ENCODE measurements around the gene PCDH8.

The PCDH8 gene

DNA sequence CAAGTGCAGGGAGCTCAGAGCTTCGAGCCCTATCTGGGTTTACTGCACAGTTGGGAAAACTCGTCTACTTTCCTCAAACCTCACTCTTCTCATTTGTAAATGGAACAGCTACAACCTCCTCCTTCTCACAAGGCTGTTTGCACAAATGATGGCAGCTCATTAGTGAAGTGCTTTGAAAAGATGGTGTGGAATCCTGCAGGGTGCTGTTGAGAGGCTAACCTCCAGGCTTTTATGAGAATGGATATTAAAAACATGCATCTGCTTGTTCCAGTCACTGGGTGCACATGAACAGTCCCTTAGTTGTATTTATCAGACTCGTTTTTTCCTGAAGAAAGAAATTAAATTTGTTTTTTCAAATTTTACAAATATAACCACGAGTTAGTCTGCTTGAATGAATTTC lies 36.6 kb downstream of the PCDH8 start:
- H3K18ac ChIP-seq (ENCODE audit: low read length): no peak overlapping the region
- H2BK12ac ChIP-seq (ENCODE audit: low read length): no peak overlapping the region
- H3K36me3 ChIP-seq (ENCODE audit: control insufficient read depth in 1 of 2, insufficient read depth in 2 of 2, low read length in 2 of 2): no peaks in the 10 kb centered on the region
- H3K23ac ChIP-seq (ENCODE audit: low read length): no peak overlapping the region
- H2AK5ac ChIP-seq (ENCODE audit: low read length): no peak overlapping the region
- no peaks in the 10 kb centered on the region for H3K79me2 ChIP-seq (ENCODE audit: control insufficient read depth, insufficient read depth, low read length, poor library complexity)
- no peak overlapping the region for H4K12ac ChIP-seq (ENCODE audit: low read depth, low read length)
- no peaks in the 10 kb centered on the region for H3K79me1 ChIP-seq (ENCODE audit: low read length)
- H2BK5ac ChIP-seq (ENCODE audit: low read depth, low read length, poor library complexity): no peak overlapping the region
- H4K8ac ChIP-seq (ENCODE audit: low read depth, low read length): no peak overlapping the region
- no peak overlapping the region for H3K27ac ChIP-seq (ENCODE audit: low read depth, low read length)
- no peak overlapping the region for H3K4me2 ChIP-seq (ENCODE audit: low read length)
- no peak overlapping the region for H3K14ac ChIP-seq (ENCODE audit: low read length)
- no peak overlapping the region for H4K91ac ChIP-seq (ENCODE audit: low read depth, low read length)
- no peak for DNase-seq
- no peak overlapping the region for H2AFZ ChIP-seq (ENCODE audit: insufficient read depth, low read length, poor library complexity)
- H3K4ac ChIP-seq (ENCODE audit: low read depth, low read length): no peak overlapping the region
- H2BK120ac ChIP-seq (ENCODE audit: insufficient read depth, low read length, poor library complexity): no peak overlapping the region
- no peaks in the 10 kb centered on the region for H3K9me3 ChIP-seq (ENCODE audit: insufficient read depth, low read depth, low read length)
- H3K27me3 ChIP-seq (ENCODE audit: insufficient read depth, low read length): no peaks in the 10 kb centered on the region
- H3K4me1 ChIP-seq (ENCODE audit: control insufficient read depth in 1 of 2, insufficient read depth in 2 of 2, low read length in 2 of 2): no peaks in the 10 kb centered on the region
- no peak overlapping the region for H3K4me3 ChIP-seq (ENCODE audit: low read depth, low read length)
- WGBS (ENCODE audit: extremely low coverage, insufficient coverage, insufficient read length): no CpG with 5 or more reads among the region's 4 CpGs
- H3K9ac ChIP-seq (ENCODE audit: low read length): no peak overlapping the region

- no CpG with 5 or more reads among the region's 3 CpGs for WGBS (ENCODE audit: extremely low coverage, insufficient coverage, insufficient read length)
- no peak overlapping the region for H4K91ac ChIP-seq (ENCODE audit: low read depth, low read length)
- no peak overlapping the region for H2BK120ac ChIP-seq (ENCODE audit: insufficient read depth, low read length, poor library complexity)
- no peaks in the 10 kb centered on the region for H3K79me2 ChIP-seq (ENCODE audit: control insufficient read depth, insufficient read depth, low read length, poor library complexity)
- no peak for DNase-seq
- no peak overlapping the region for H2BK12ac ChIP-seq (ENCODE audit: low read length)
- H3K23ac ChIP-seq (ENCODE audit: low read length): no peak overlapping the region
- H3K4ac ChIP-seq (ENCODE audit: low read depth, low read length): no peak overlapping the region
- H3K9me3 ChIP-seq (ENCODE audit: insufficient read depth, low read depth, low read length): no peaks in the 10 kb centered on the region
- no peak overlapping the region for H4K12ac ChIP-seq (ENCODE audit: low read depth, low read length)
- H2BK5ac ChIP-seq (ENCODE audit: low read depth, low read length, poor library complexity): no peak overlapping the region
- no peak overlapping the region for H3K9ac ChIP-seq (ENCODE audit: low read length)
- no peaks in the 10 kb centered on the region for H3K79me1 ChIP-seq (ENCODE audit: low read length)
- H3K4me1 ChIP-seq (ENCODE audit: control insufficient read depth in 1 of 2, insufficient read depth in 2 of 2, low read length in 2 of 2): no peaks in the 10 kb centered on the region
- no peak overlapping the region for H3K4me2 ChIP-seq (ENCODE audit: low read length)
- H4K8ac ChIP-seq (ENCODE audit: low read depth, low read length): no peak overlapping the region
- H2AK5ac ChIP-seq (ENCODE audit: low read length): no peak overlapping the region
- H2AFZ ChIP-seq (ENCODE audit: insufficient read depth, low read length, poor library complexity): no peak overlapping the region
- no peak overlapping the region for H3K4me3 ChIP-seq (ENCODE audit: low read depth, low read length)
- H3K27ac ChIP-seq (ENCODE audit: low read depth, low read length): no peak overlapping the region
- H3K14ac ChIP-seq (ENCODE audit: low read length): no peak overlapping the region
- H3K18ac ChIP-seq (ENCODE audit: low read length): no peak overlapping the region
- no peaks in the 10 kb centered on the region for H3K36me3 ChIP-seq (ENCODE audit: control insufficient read depth in 1 of 2, insufficient read depth in 2 of 2, low read length in 2 of 2)
- H3K27me3 ChIP-seq (ENCODE audit: insufficient read depth, low read length): no peaks in the 10 kb centered on the region
These were observed 37.9 kb downstream of the PCDH8 start for GRCh38 chr13:52810526-52810925.

DNA sequence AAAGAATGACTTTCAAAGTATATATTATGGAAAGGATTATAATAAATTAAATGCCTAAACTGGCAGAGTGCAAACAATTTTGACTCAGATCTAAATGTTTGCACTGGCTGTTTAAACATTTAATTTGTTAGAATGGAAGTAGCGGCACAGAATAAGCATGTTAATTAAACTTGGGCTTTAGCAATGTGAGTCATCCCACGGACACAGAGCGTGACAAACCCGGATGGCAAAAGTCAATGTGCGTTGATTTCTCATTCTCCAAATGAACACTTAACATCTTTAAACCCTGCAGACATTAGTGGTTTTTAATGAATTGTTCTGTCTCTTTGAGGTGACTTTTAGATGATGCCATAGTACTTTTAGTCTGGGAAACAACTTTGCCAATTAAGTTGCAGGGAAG lies 38.4 kb downstream of the PCDH8 start:
- H4K91ac ChIP-seq (ENCODE audit: low read depth, low read length): no peak overlapping the region
- H2AFZ ChIP-seq (ENCODE audit: insufficient read depth, low read length, poor library complexity): no peak overlapping the region
- H3K27me3 ChIP-seq (ENCODE audit: insufficient read depth, low read length): no peaks in the 10 kb centered on the region
- H3K4me1 ChIP-seq (ENCODE audit: control insufficient read depth in 1 of 2, insufficient read depth in 2 of 2, low read length in 2 of 2): no peaks in the 10 kb centered on the region
- no peaks in the 10 kb centered on the region for H3K79me2 ChIP-seq (ENCODE audit: control insufficient read depth, insufficient read depth, low read length, poor library complexity)
- no peak for DNase-seq
- no peak overlapping the region for H3K18ac ChIP-seq (ENCODE audit: low read length)
- no peak overlapping the region for H3K9ac ChIP-seq (ENCODE audit: low read length)
- H3K36me3 ChIP-seq (ENCODE audit: control insufficient read depth in 1 of 2, insufficient read depth in 2 of 2, low read length in 2 of 2): no peaks in the 10 kb centered on the region
- H3K23ac ChIP-seq (ENCODE audit: low read length): no peak overlapping the region
- H2BK5ac ChIP-seq (ENCODE audit: low read depth, low read length, poor library complexity): no peak overlapping the region
- no peak overlapping the region for H3K4ac ChIP-seq (ENCODE audit: low read depth, low read length)
- no peak overlapping the region for H2AK5ac ChIP-seq (ENCODE audit: low read length)
- no peak overlapping the region for H3K4me2 ChIP-seq (ENCODE audit: low read length)
- H4K8ac ChIP-seq (ENCODE audit: low read depth, low read length): no peak overlapping the region
- H2BK12ac ChIP-seq (ENCODE audit: low read length): no peak overlapping the region
- H3K4me3 ChIP-seq (ENCODE audit: low read depth, low read length): no peak overlapping the region
- H3K9me3 ChIP-seq (ENCODE audit: insufficient read depth, low read depth, low read length): no peaks in the 10 kb centered on the region
- H4K12ac ChIP-seq (ENCODE audit: low read depth, low read length): no peak overlapping the region
- H3K79me1 ChIP-seq (ENCODE audit: low read length): no peaks in the 10 kb centered on the region
- H2BK120ac ChIP-seq (ENCODE audit: insufficient read depth, low read length, poor library complexity): no peak overlapping the region
- no peak overlapping the region for H3K14ac ChIP-seq (ENCODE audit: low read length)
- no peak overlapping the region for H3K27ac ChIP-seq (ENCODE audit: low read depth, low read length)
- no CpG with 5 or more reads among the region's 5 CpGs for WGBS (ENCODE audit: extremely low coverage, insufficient coverage, insufficient read length)

GRCh38 chr13:52809310-52809769 lies 39.1 kb downstream of the PCDH8 start:
- Histone ChIP-seq H2BK12ac (ENCODE audit: low read length) (no peak overlapping the region), H4K91ac (ENCODE audit: low read depth, low read length) (no peak overlapping the region), H3K4me1 (ENCODE audit: control insufficient read depth in 1 of 2, insufficient read depth in 2 of 2, low read length in 2 of 2) (no peaks in the 10 kb centered on the region), H3K27me3 (ENCODE audit: insufficient read depth, low read length) (no peaks in the 10 kb centered on the region), H2BK5ac (ENCODE audit: low read depth, low read length, poor library complexity) (no peak overlapping the region), H3K79me2 (ENCODE audit: control insufficient read depth, insufficient read depth, low read length, poor library complexity) (no peaks in the 10 kb centered on the region), H4K12ac (ENCODE audit: low read depth, low read length) (no peak overlapping the region), H3K4ac (ENCODE audit: low read depth, low read length) (no peak overlapping the region), H2AK5ac (ENCODE audit: low read length) (no peak overlapping the region), H3K9ac (ENCODE audit: low read length) (no peak overlapping the region), H4K8ac (ENCODE audit: low read depth, low read length) (no peak overlapping the region), H3K18ac (ENCODE audit: low read length) (no peak overlapping the region), H3K4me2 (ENCODE audit: low read length) (no peak overlapping the region), H3K9me3 (ENCODE audit: insufficient read depth, low read depth, low read length) (no peaks in the 10 kb centered on the region), H3K4me3 (ENCODE audit: low read depth, low read length) (no peak overlapping the region), H3K36me3 (ENCODE audit: control insufficient read depth in 1 of 2, insufficient read depth in 2 of 2, low read length in 2 of 2) (no peaks in the 10 kb centered on the region), H3K23ac (ENCODE audit: low read length) (no peak overlapping the region), H2AFZ (ENCODE audit: insufficient read depth, low read length, poor library complexity) (no peak overlapping the region), H3K27ac (ENCODE audit: low read depth, low read length) (no peak overlapping the region), H3K14ac (ENCODE audit: low read length) (no peak overlapping the region), H2BK120ac (ENCODE audit: insufficient read depth, low read length, poor library complexity) (no peak overlapping the region), H3K79me1 (ENCODE audit: low read length) (no peaks in the 10 kb centered on the region)
- DNase-seq: peak; percentile 75 to 89
- no CpG with 5 or more reads among the region's 3 CpGs for WGBS (ENCODE audit: extremely low coverage, insufficient coverage, insufficient read length)
